CD14-positive monocyte (primary cell): ENCODE data around the gene CCBE1. TPM values are rescaled to one million over a fixed set of nuclear protein-coding genes. Genes with fewer than 3 reads are reported as not detected.

ENCODE experiments used
- DNase-seq, 3 donors: peaks; one replicate each; pipeline ENCODE4 v3.0.0-alpha.2; 2011 to 2022
- H2AFZ ChIP-seq: 2 replicates; pipeline ENCODE4 v1.6.0; 2012; ENCODE audit warnings: mild to moderate bottlenecking, low read depth, low read length, inconsistent platforms; ENCODE audit not compliant: insufficient read depth, poor library complexity, severe bottlenecking
- H3K27ac ChIP-seq, 2 donors: 1 replicate in 1 of 2; 2 replicates in 1 of 2; pipeline ENCODE4 v1.5.1; 2012 to 2013; ENCODE audit warnings: low read length in 2 of 2, control low read depth in 1 of 2, inconsistent platforms in 1 of 2, low read depth in 1 of 2, mild to moderate bottlenecking in 1 of 2
- H3K27me3 ChIP-seq, 2 donors: one replicate each; pipeline versions ENCODE4 v1.6.0 to v1.6.1; 2011 to 2013; ENCODE audit warnings: low read length in 2 of 2; ENCODE audit not compliant: control insufficient read depth in 2 of 2, insufficient read depth in 2 of 2
- H3K36me3 ChIP-seq, 2 donors: replicated peaks in 1 of 2; 1 replicate in 1 of 2; 2 replicates in 1 of 2; pipeline versions ENCODE4 v1.5.1 to v1.6.1; 2012 to 2013; ENCODE audit warnings: low read length in 2 of 2, control low read depth in 1 of 2, inconsistent platforms in 1 of 2, mild to moderate bottlenecking in 1 of 2; ENCODE audit not compliant: insufficient read depth in 2 of 2, control insufficient read depth in 1 of 2
- H3K4me1 ChIP-seq, 2 donors: 1 replicate in 1 of 2; 2 replicates in 1 of 2; pipeline versions ENCODE4 v1.5.1 to v1.6.1; 2012 to 2013; ENCODE audit warnings: low read length in 2 of 2, control low read depth in 1 of 2, inconsistent platforms in 1 of 2, mild to moderate bottlenecking in 1 of 2, moderate library complexity in 1 of 2; ENCODE audit not compliant: insufficient read depth in 2 of 2, control insufficient read depth in 1 of 2
- H3K4me2 ChIP-seq: replicated peaks from 2 replicates; pipeline ENCODE3; 2012; ENCODE audit warnings: low read length, moderate library complexity, mild to moderate bottlenecking; ENCODE audit not compliant: poor library complexity, severe bottlenecking; ENCODE audit errors: extremely low read depth
- H3K4me3 ChIP-seq, 3 experiments: fragments of 200-600 bp in 1 of 3; sonication (generic) in 1 of 3; replicated peaks in 1 of 3; 1 replicate in 2 of 3; 2 replicates in 1 of 3; pipeline ENCODE4 v1.5.1; 2011 to 2013; ENCODE audit warnings: low read length in 3 of 3, mild to moderate bottlenecking in 3 of 3, control low read depth in 2 of 3, low read depth in 2 of 3, inconsistent platforms in 1 of 3, moderate library complexity in 1 of 3
- H3K79me2 ChIP-seq: 2 replicates; pipeline ENCODE4 v1.6.0; 2012; ENCODE audit warnings: mild to moderate bottlenecking, control low read depth, inconsistent platforms, low read length, moderate library complexity; ENCODE audit not compliant: insufficient read depth
- H3K9ac ChIP-seq: 2 replicates; pipeline ENCODE4 v1.6.0; 2017; ENCODE audit warnings: low read length, mild to moderate bottlenecking; ENCODE audit not compliant: insufficient read depth, poor library complexity, severe bottlenecking
- H3K9me3 ChIP-seq, 2 donors: replicated peaks in 1 of 2; 1 replicate in 1 of 2; 2 replicates in 1 of 2; pipeline versions ENCODE4 v1.5.1 to v1.6.1; 2012 to 2013; ENCODE audit warnings: low read length in 2 of 2, control low read depth in 1 of 2; ENCODE audit not compliant: control insufficient read depth in 1 of 2, insufficient read depth in 1 of 2
- H4K20me1 ChIP-seq: 2 replicates; pipeline ENCODE4 v1.6.0; 2012; ENCODE audit warnings: mild to moderate bottlenecking, low read length, control low read depth, moderate library complexity; ENCODE audit not compliant: insufficient read depth
- H3K27ac Mint-ChIP-seq, 7 donors: one replicate each; pipeline ENCODE4 v1.8.0; 2020; ENCODE audit warnings: mild to moderate bottlenecking in 7 of 7, mixed read lengths in 7 of 7, moderate library complexity in 6 of 7, inconsistent platforms in 2 of 7
- H3K27me3 Mint-ChIP-seq, 3 donors: one replicate each; pipeline ENCODE4 v1.8.0; 2021 to 2022; ENCODE audit warnings: low read depth in 3 of 3, mild to moderate bottlenecking in 3 of 3, mixed read lengths in 3 of 3, moderate library complexity in 3 of 3, inconsistent platforms in 1 of 3
- H3K36me3 Mint-ChIP-seq, 2 donors: one replicate each; pipeline ENCODE4 v1.8.0; 2020; ENCODE audit warnings: mixed read lengths in 2 of 2, inconsistent platforms in 1 of 2, mild to moderate bottlenecking in 1 of 2
- H3K4me1 Mint-ChIP-seq: one replicate; pipeline ENCODE4 v1.8.0; 2020; ENCODE audit warnings: mild to moderate bottlenecking, mixed read lengths
- H3K4me3 Mint-ChIP-seq, 2 donors: one replicate each; pipeline ENCODE4 v1.8.0; 2020; ENCODE audit warnings: mild to moderate bottlenecking in 2 of 2, mixed read lengths in 2 of 2, moderate library complexity in 1 of 2
- H3K9me3 Mint-ChIP-seq, 7 donors: one replicate each; pipeline ENCODE4 v1.8.0; 2020 to 2022; ENCODE audit warnings: mixed read lengths in 7 of 7, mild to moderate bottlenecking in 6 of 7, moderate library complexity in 6 of 7, inconsistent platforms in 2 of 7
- WGBS: methylation state at CpG from one replicate; pipeline ENCODE4 v1.1.5; 2013; ENCODE audit warnings: missing lambda C conversion rate; ENCODE audit not compliant: insufficient coverage; 5-methylcytosine and 5-hydroxymethylcytosine counted together
- intact Hi-C, 2 donors: fragments of 100-400 bp; cut with micrococcal nuclease; formaldehyde crosslinking; loops; one replicate each; pipeline versions ENCODE4 v1.15.0 to v1.15.1; 2023
- polyA plus RNA-seq, 3 donors: library from polyadenylated mRNA; depleted of rRNA in 1 of 3; unstranded in 2 of 3; stranded (reverse) in 1 of 3; fragments of 300-500 nt in 2 of 3; fragments of >200 nt in 1 of 3; fragmentation: Illumina TruSeq in 2 of 3; gene quantifications; 1 replicate in 2 of 3; 2 replicates in 1 of 3; pipeline ENCODE4 v1.2.3, GENCODE V29; 2012 to 2021
- TF ChIP-seq, protein P1 (sequence below): fragments of 200-600 bp; IDR thresholded peaks from one replicate; pipeline ENCODE4 v1.8.0; 2022; ENCODE audit warnings: antibody characterized with exemption, mild to moderate bottlenecking

Gene CCBE1
- polyA plus RNA-seq, 3 donors: not detected

DNA sequence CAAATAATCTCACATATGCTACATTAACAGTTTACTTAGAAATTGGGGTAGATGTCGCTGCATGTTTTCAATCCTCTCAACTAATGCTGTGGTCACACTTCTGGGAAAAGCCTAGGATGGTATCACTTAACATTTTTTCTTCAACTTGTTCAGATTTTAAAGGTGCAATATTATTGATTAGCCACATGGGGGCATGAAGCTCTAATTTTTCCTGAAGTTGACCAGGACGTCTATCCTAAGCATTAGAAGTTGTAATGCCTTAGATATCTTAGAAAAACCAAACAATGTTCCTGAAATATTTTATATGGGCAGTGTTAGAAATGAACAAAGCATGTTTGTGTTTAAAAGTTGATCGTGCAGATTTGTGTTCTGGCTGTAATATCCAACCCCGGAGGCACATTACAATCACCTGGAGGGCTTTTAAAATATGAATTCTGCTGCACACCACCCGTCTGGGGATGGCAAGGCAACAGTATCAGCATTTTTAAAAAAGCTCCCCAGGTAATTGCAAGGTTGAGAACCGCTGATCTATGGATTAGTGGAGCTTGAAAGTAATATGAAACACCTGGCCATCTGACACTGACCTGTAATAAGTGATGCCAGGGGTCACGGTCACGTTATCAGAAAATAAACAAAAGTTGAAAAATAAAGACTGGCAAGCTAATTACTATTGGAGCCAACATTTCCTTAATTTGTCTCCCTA is 237.7 kb downstream of the CCBE1 start:
- no peaks in the 10 kb centered on the region for H3K9me3 Mint-ChIP-seq
- Histone ChIP-seq H3K27me3 (no peaks in the 10 kb centered on the region), H3K27ac (no peak overlapping the region), H3K36me3 (no peaks in the 10 kb centered on the region), H4K20me1 (no peaks in the 10 kb centered on the region), H2AFZ (no peak overlapping the region), H3K4me1 (no peaks in the 10 kb centered on the region), H3K4me2 (no peak overlapping the region), H3K4me3 (no peak overlapping the region), H3K79me2 (no peaks in the 10 kb centered on the region), H3K9me3 (no peaks in the 10 kb centered on the region), H3K9ac (no peak overlapping the region)
- H3K36me3 Mint-ChIP-seq: no peaks in the 10 kb centered on the region
- DNase-seq: no peak
- intact Hi-C loops: loop anchor here (5.0 to 10.0 kb wide), 2 partner anchors 1088 to 1095 kb away; no protein-coding TSS in a partner anchor
- no CpG with 5 or more reads among the region's 8 CpGs for WGBS
- H3K27me3 Mint-ChIP-seq: peaks cover 2 to 6% (median 2%) of the 10 kb centered on the region in 3 donors
- H3K4me1 Mint-ChIP-seq: no peaks in the 10 kb centered on the region
- TF ChIP-seq, protein P1, sequence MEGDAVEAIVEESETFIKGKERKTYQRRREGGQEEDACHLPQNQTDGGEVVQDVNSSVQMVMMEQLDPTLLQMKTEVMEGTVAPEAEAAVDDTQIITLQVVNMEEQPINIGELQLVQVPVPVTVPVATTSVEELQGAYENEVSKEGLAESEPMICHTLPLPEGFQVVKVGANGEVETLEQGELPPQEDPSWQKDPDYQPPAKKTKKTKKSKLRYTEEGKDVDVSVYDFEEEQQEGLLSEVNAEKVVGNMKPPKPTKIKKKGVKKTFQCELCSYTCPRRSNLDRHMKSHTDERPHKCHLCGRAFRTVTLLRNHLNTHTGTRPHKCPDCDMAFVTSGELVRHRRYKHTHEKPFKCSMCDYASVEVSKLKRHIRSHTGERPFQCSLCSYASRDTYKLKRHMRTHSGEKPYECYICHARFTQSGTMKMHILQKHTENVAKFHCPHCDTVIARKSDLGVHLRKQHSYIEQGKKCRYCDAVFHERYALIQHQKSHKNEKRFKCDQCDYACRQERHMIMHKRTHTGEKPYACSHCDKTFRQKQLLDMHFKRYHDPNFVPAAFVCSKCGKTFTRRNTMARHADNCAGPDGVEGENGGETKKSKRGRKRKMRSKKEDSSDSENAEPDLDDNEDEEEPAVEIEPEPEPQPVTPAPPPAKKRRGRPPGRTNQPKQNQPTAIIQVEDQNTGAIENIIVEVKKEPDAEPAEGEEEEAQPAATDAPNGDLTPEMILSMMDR: peak; percentile 54
- H3K4me3 Mint-ChIP-seq: no peak overlapping the region
- H3K27ac Mint-ChIP-seq: no peak overlapping the region

DNA sequence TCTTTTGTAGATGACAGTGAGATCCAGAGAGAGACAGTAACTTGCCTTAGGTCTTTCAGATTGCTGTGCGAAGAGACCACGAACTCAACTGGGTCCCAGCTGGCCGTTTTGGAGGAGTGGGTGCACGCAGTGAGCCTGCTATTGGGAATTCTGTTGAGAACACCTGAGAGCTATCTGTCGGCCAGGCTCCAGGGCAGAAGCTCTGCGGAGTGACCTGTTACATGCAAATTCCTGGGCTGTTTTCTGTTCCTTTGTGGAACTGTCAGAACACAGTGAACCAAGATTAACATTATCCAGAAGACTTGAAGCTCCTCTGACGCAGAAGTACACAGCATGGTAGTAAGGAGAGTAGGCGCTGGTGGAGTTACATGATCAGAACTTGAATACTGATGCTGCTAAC is 238.6 kb downstream of the CCBE1 start:
- H3K4me1 ChIP-seq: no peaks in the 10 kb centered on the region
- H4K20me1 ChIP-seq: no peaks in the 10 kb centered on the region
- H3K9me3 Mint-ChIP-seq: no peaks in the 10 kb centered on the region
- H3K4me3 Mint-ChIP-seq: no peak overlapping the region
- no peaks in the 10 kb centered on the region for H3K27me3 ChIP-seq
- H3K4me1 Mint-ChIP-seq: no peaks in the 10 kb centered on the region
- intact Hi-C loops: loop anchor here in 1 of 2 donors (10.0 kb wide), 1 partner anchor 1096 kb away; no protein-coding TSS in a partner anchor
- no peaks in the 10 kb centered on the region for H3K36me3 ChIP-seq
- H3K27ac Mint-ChIP-seq: no peak overlapping the region
- DNase-seq: no peak
- no peak overlapping the region for H3K27ac ChIP-seq
- H3K9me3 ChIP-seq: no peaks in the 10 kb centered on the region
- H3K27me3 Mint-ChIP-seq: peaks cover 2 to 6% (median 2%) of the 10 kb centered on the region in 3 donors
- no peak overlapping the region for H3K4me2 ChIP-seq
- WGBS: 56% methylated on average over 6 of the region's 8 CpGs
- no peak overlapping the region for H3K9ac ChIP-seq
- no peaks in the 10 kb centered on the region for H3K36me3 Mint-ChIP-seq
- H2AFZ ChIP-seq: no peak overlapping the region
- H3K79me2 ChIP-seq: no peaks in the 10 kb centered on the region
- TF ChIP-seq, protein P1: no peak
- H3K4me3 ChIP-seq: no peak overlapping the region
